SK-N-SH treated with all-trans-retinoic acid at 6 μM for 48 hours (cell line): Measurements from ENCODE around the gene STAC3.

ENCODE experiments used
- ATAC-seq: fragments of 200-7000 bp; cut with Tn5 transposase; 3 replicates; pipeline ENCODE4 v1.9.1; 2020; ENCODE audit warnings: mild to moderate bottlenecking, moderate library complexity
- ARNTL ChIP-seq: fragments of 450-650 bp; formaldehyde crosslinking; IDR thresholded peaks from 2 replicates; pipeline ENCODE4 v1.5.0; 2020; ENCODE audit warnings: low read depth, mild to moderate bottlenecking, moderate library complexity, borderline replicate concordance
- BACH2 ChIP-seq: fragments of 250-450 bp; sonication (Bioruptor Pico); IDR thresholded peaks from 2 replicates; pipeline ENCODE4 v1.9.0; 2021; ENCODE audit warnings: mild to moderate bottlenecking, borderline replicate concordance
- CREB5 ChIP-seq: fragments of 250-450 bp; sonication (Bioruptor Pico); IDR thresholded peaks from 2 replicates; pipeline ENCODE4 v1.5.1; 2020; ENCODE audit warnings: low read depth, mild to moderate bottlenecking, moderate library complexity
- CSDC2 ChIP-seq: fragments of 250-450 bp; sonication (Bioruptor Pico); IDR thresholded peaks from 2 replicates; pipeline ENCODE4 v1.5.0; 2020; ENCODE audit warnings: mild to moderate bottlenecking, moderate library complexity
- ESRRG ChIP-seq: fragments of 250-450 bp; sonication (Bioruptor Pico); IDR thresholded peaks from 2 replicates; pipeline ENCODE4 v1.6.1; 2021; ENCODE audit warnings: mild to moderate bottlenecking
- GLIS3 ChIP-seq: fragments of 250-450 bp; sonication (Bioruptor Pico); IDR thresholded peaks from 2 replicates; pipeline ENCODE4 v1.5.0; 2020; ENCODE audit warnings: mild to moderate bottlenecking, moderate library complexity
- ISL1 ChIP-seq: fragments of 250-450 bp; sonication (Bioruptor Pico); IDR thresholded peaks from 2 replicates; pipeline ENCODE4 v2.1.2; 2022; ENCODE audit warnings: mild to moderate bottlenecking, moderate library complexity
- OSR1 ChIP-seq: fragments of 250-450 bp; sonication (Bioruptor Pico); IDR thresholded peaks from 2 replicates; pipeline ENCODE4 v1.8.0; 2022; ENCODE audit warnings: moderate library complexity, mild to moderate bottlenecking, inconsistent platforms
- PATZ1 ChIP-seq: fragments of 250-450 bp; sonication (Bioruptor Pico); IDR thresholded peaks from 2 replicates; pipeline ENCODE4 v1.8.0; 2020; ENCODE audit warnings: mild to moderate bottlenecking, moderate library complexity, borderline replicate concordance
- PPARA ChIP-seq: fragments of 250-450 bp; sonication (Bioruptor Pico); IDR thresholded peaks from 2 replicates; pipeline ENCODE4 v1.5.0; 2020; ENCODE audit warnings: mild to moderate bottlenecking, borderline replicate concordance
- RARB ChIP-seq: fragments of 250-450 bp; sonication (Bioruptor Pico); IDR thresholded peaks from 2 replicates; pipeline ENCODE4 v1.8.0; 2021; ENCODE audit warnings: mild to moderate bottlenecking, moderate library complexity
- SNAI2 ChIP-seq: fragments of 250-450 bp; sonication (Bioruptor Pico); IDR thresholded peaks from 2 replicates; pipeline ENCODE4 v1.5.0; 2020; ENCODE audit warnings: mild to moderate bottlenecking, moderate library complexity
- TCF4 ChIP-seq: fragments of 250-450 bp; sonication (Bioruptor Pico); IDR thresholded peaks from 2 replicates; pipeline ENCODE4 v1.8.0; 2021; ENCODE audit warnings: mild to moderate bottlenecking, moderate library complexity, borderline replicate concordance
- TOX ChIP-seq: fragments of 250-450 bp; sonication (Bioruptor Pico); IDR thresholded peaks from 2 replicates; pipeline ENCODE4 v1.8.0; 2021; ENCODE audit warnings: mild to moderate bottlenecking, moderate library complexity, borderline replicate concordance
- TSHZ2 ChIP-seq: fragments of 250-450 bp; sonication (Bioruptor Pico); IDR thresholded peaks from 2 replicates; pipeline ENCODE4 v1.5.0; 2020; ENCODE audit warnings: mild to moderate bottlenecking, moderate library complexity
- ZC3H10 ChIP-seq: fragments of 250-450 bp; sonication (Bioruptor Pico); IDR thresholded peaks from 2 replicates; pipeline ENCODE4 v1.5.1; 2021; ENCODE audit warnings: mild to moderate bottlenecking, moderate library complexity
- ZFP3 ChIP-seq: fragments of 250-450 bp; sonication (Bioruptor Pico); IDR thresholded peaks from 2 replicates; pipeline ENCODE4 v1.5.0; 2020; ENCODE audit warnings: mild to moderate bottlenecking, moderate library complexity
- ZFP30 ChIP-seq: fragments of 450-650 bp; formaldehyde crosslinking; IDR thresholded peaks from 2 replicates; pipeline ENCODE4 v1.5.0; 2022; ENCODE audit warnings: mild to moderate bottlenecking, moderate library complexity
- ZNF565 ChIP-seq: fragments of 450-650 bp; formaldehyde crosslinking; conservative IDR thresholded peaks from 2 replicates; pipeline ENCODE4 v1.5.0; 2020; ENCODE audit warnings: low read depth, mild to moderate bottlenecking, moderate library complexity
- ZNF70 ChIP-seq: fragments of 450-650 bp; formaldehyde crosslinking; IDR thresholded peaks from 2 replicates; pipeline ENCODE4 v1.5.0; 2020; ENCODE audit warnings: mild to moderate bottlenecking, moderate library complexity
- ZNF8 ChIP-seq: fragments of 450-650 bp; formaldehyde crosslinking; IDR thresholded peaks from 2 replicates; pipeline ENCODE4 v1.5.0; 2020; ENCODE audit warnings: mild to moderate bottlenecking, moderate library complexity
- TF ChIP-seq, protein P1 (sequence below): fragments of 250-450 bp; sonication (Bioruptor Pico); IDR thresholded peaks from 2 replicates; pipeline ENCODE4 v1.5.1; 2021; ENCODE audit warnings: mild to moderate bottlenecking, moderate library complexity

STAC3 gene

GRCh38 chr12:57230381-57231155, 20.4 kb downstream of the STAC3 start:
- TF ChIP-seq ZFP30 (CRISPR knock-in tag) (no peak), CSDC2 (no peak), ZFP3 (CRISPR knock-in tag) (no peak), ZNF70 (CRISPR knock-in tag) (no peak), BACH2 (CRISPR knock-in tag) (no peak), TCF4 (CRISPR knock-in tag) (no peak), RARB (CRISPR knock-in tag) (no peak)
- no peak; the same call in 2 of the 3 replicates for ATAC-seq

DNA sequence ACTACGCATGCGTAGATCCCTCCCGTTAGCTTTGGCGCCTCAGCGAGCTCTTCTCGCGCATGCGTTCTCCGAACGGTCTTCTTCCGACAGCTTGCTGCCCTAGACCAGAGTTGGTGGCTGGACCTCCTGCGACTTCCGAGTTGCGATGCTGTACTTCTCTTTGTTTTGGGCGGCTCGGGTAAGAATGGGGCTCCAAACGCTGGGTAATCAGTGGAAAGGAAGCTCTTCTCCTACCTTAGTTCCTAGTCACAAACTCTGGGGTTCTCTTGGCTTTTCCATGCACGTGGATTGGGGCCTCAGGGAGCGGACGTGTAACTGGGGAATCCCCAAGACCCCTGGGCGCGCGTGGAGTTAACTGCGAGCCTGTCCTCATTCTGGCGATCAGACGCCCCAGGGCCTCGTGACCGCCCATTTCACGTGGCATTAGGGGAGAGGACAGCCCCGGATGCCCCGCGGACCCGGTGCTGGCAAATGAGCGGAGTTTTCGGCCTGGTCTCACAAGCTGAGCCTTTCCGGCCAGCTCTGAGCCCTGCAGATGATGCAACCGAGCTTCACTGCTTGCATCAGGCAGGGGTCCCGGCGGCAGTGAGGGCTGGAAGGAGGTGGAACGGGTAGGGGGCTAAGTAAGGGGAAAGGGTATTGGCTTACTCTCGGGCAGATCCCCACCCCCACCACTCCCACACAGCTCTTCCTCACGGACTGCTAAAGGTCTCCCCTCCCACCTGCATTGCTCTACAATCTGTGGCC, 21.2 kb downstream of the STAC3 start, which contains the start of gene SHMT2:
Gene SHMT2 (plus strand): TSS at position 78 of the 747 bp plus-strand sequence. CDS start 68 bp downstream, at position 146.
- TF ChIP-seq BACH2 (CRISPR knock-in tag) (no peak), ISL1 (CRISPR knock-in tag) (no peak), TOX (CRISPR knock-in tag) (no peak), ZFP3 (CRISPR knock-in tag) (no peak), CSDC2 (no peak), CREB5 (CRISPR knock-in tag) (no peak), GLIS3 (CRISPR knock-in tag) (no peak), TSHZ2 (CRISPR knock-in tag) (no peak), ESRRG (no peak), PATZ1 (no peak), ZNF70 (CRISPR knock-in tag) (no peak), TCF4 (CRISPR knock-in tag) (no peak), OSR1 (CRISPR knock-in tag) (no peak), ZC3H10 (CRISPR knock-in tag) (no peak), PPARA (CRISPR knock-in tag) (no peak)
- TF ChIP-seq, protein P1, sequence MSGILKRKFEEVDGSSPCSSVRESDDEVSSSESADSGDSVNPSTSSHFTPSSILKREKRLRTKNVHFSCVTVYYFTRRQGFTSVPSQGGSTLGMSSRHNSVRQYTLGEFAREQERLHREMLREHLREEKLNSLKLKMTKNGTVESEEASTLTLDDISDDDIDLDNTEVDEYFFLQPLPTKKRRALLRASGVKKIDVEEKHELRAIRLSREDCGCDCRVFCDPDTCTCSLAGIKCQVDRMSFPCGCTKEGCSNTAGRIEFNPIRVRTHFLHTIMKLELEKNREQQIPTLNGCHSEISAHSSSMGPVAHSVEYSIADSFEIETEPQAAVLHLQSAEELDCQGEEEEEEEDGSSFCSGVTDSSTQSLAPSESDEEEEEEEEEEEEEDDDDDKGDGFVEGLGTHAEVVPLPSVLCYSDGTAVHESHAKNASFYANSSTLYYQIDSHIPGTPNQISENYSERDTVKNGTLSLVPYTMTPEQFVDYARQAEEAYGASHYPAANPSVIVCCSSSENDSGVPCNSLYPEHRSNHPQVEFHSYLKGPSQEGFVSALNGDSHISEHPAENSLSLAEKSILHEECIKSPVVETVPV, result no peak
- peak; percentile 84 for ATAC-seq

GRCh38 chr12:57229046-57229633, 21.8 kb downstream of the STAC3 start:
- ATAC-seq, result peak; percentile 15
- TF ChIP-seq BACH2 (CRISPR knock-in tag), result no peak
- no peak for TF ChIP-seq ZNF565 (CRISPR knock-in tag)
- TF ChIP-seq ISL1 (CRISPR knock-in tag), result no peak
- TF ChIP-seq GLIS3 (CRISPR knock-in tag), result no peak
- no peak for TF ChIP-seq ZC3H10 (CRISPR knock-in tag)
- TF ChIP-seq OSR1 (CRISPR knock-in tag), result no peak
- TF ChIP-seq SNAI2 (CRISPR knock-in tag), result no peak
- no peak for TF ChIP-seq CREB5 (CRISPR knock-in tag)
- no peak for TF ChIP-seq ZNF70 (CRISPR knock-in tag)
- TF ChIP-seq ESRRG, result no peak
- TF ChIP-seq ARNTL (CRISPR knock-in tag), result no peak
- no peak for TF ChIP-seq PATZ1
- TF ChIP-seq CSDC2, result no peak
- TF ChIP-seq ZNF8 (CRISPR knock-in tag), result no peak
